K562 (cell line): ENCODE measurements around the gene FAM50A. TPM values are rescaled to one million over a fixed set of nuclear protein-coding genes. Genes with fewer than 3 reads are reported as not detected.

Source experiments
- ATF3 ChIP-seq, 2 experiments: fragments of 450-650 bp in 1 of 2; sonication (generic) in 1 of 2; formaldehyde crosslinking in 1 of 2; IDR thresholded peaks in 1 of 2; conservative IDR thresholded peaks in 1 of 2; 2 replicates each; pipeline versions ENCODE4 v1.6.1 to v1.8.1; 2016 to 2023; ENCODE audit warnings: mild to moderate bottlenecking in 2 of 2, moderate library complexity in 2 of 2, inconsistent platforms in 1 of 2, missing genetic modification reagents in 1 of 2
- ATF7 ChIP-seq: fragments of 450-650 bp; IDR thresholded peaks from 2 replicates; pipeline ENCODE4 v1.7.1; 2014; ENCODE audit warnings: mild to moderate bottlenecking, moderate library complexity
- CBFA2T3 ChIP-seq: fragments of 450-650 bp; IDR thresholded peaks from 2 replicates; pipeline ENCODE4 v1.6.1; 2017
- CTBP1 ChIP-seq: fragments of 450-650 bp; IDR thresholded peaks from 2 replicates; pipeline ENCODE4 v1.6.1; 2016; ENCODE audit warnings: borderline replicate concordance
- EP400 ChIP-seq: fragments of 450-650 bp; IDR thresholded peaks from 2 replicates; pipeline ENCODE4 v1.6.1; 2017; ENCODE audit warnings: antibody characterized with exemption, mild to moderate bottlenecking, moderate library complexity
- FOXK1 ChIP-seq: sonication (generic); formaldehyde crosslinking; IDR thresholded peaks from 2 replicates; pipeline ENCODE4 v1.8.0; 2022; ENCODE audit warnings: missing genetic modification reagents, mild to moderate bottlenecking, borderline replicate concordance
- HDAC1 ChIP-seq, 2 experiments: fragments of 450-650 bp; IDR thresholded peaks; 2 replicates each; pipeline ENCODE4 v1.6.1; 2016 to 2017; ENCODE audit warnings: inconsistent platforms in 1 of 2, mild to moderate bottlenecking in 1 of 2, moderate library complexity in 1 of 2
- NR2C2 ChIP-seq, 2 experiments: fragments of 200-800 bp in 1 of 2; sonication (Bioruptor generic) in 1 of 2; sonication (generic) in 1 of 2; formaldehyde crosslinking in 1 of 2; IDR thresholded peaks; 2 replicates each; pipeline versions ENCODE4 v1.6.1 to v1.8.0; 2016 to 2022; ENCODE audit warnings: mild to moderate bottlenecking in 1 of 2, missing compliant biosample characterization in 1 of 2, missing genetic modification characterization in 1 of 2, missing genetic modification reagents in 1 of 2
- TFAP4 ChIP-seq: sonication (generic); formaldehyde crosslinking; IDR thresholded peaks from 2 replicates; pipeline ENCODE4 v1.8.0; 2022; ENCODE audit warnings: missing genetic modification reagents, mild to moderate bottlenecking, moderate library complexity, borderline replicate concordance
- UBTF ChIP-seq, 2 experiments: IDR thresholded peaks; 2 replicates each; pipeline ENCODE4 v1.6.1; 2012; ENCODE audit warnings: improper control_type of control experiment in 2 of 2, low read depth in 2 of 2, low read length in 2 of 2, borderline replicate concordance in 1 of 2
- XRCC4 ChIP-seq: IDR thresholded peaks from one replicate; pipeline ENCODE4 v1.6.1; 2011; ENCODE audit not compliant: insufficient read depth, insufficient read length; ENCODE audit errors: extremely low read depth
- ZBTB26 ChIP-seq: fragments of 450-650 bp; formaldehyde crosslinking; IDR thresholded peaks from 2 replicates; pipeline ENCODE4 v1.4.0; 2022; ENCODE audit warnings: missing genetic modification characterization
- ZNF431 ChIP-seq: sonication (generic); formaldehyde crosslinking; IDR thresholded peaks from 2 replicates; pipeline ENCODE4 v1.8.0; 2022; ENCODE audit warnings: mild to moderate bottlenecking, missing genetic modification reagents
- ZNF592 ChIP-seq: fragments of 450-650 bp; IDR thresholded peaks from 2 replicates; pipeline ENCODE4 v1.6.1; 2017; ENCODE audit warnings: antibody characterized with exemption, mild to moderate bottlenecking
- ZNF79 ChIP-seq: fragments of 250-450 bp; sonication (Bioruptor Pico); IDR thresholded peaks from 2 replicates; pipeline ENCODE4 v1.4.0; 2020; ENCODE audit warnings: low read depth, mild to moderate bottlenecking, moderate library complexity
- polyA plus RNA-seq, 8 experiments: library from polyadenylated mRNA; depleted of rRNA in 4 of 8; stranded (reverse) in 5 of 8; unstranded in 3 of 8; fragments of >200 nt; fragmentation: Nextera tagmentation in 2 of 8; fragmentation: Illumina TruSeq in 1 of 8; extraction: Ambion mirVana in 2 of 8; extraction: Trizol in 1 of 8; gene quantifications; 2 replicates each; pipeline versions ENCODE4 v1.2.1 to v1.2.3, GENCODE V29; 2011 to 2014; ENCODE audit warnings: inconsistent platforms in 1 of 8, missing spikeins in 1 of 8
- total RNA-seq, 7 experiments: library from RNA; depleted of rRNA in 6 of 7; stranded (reverse); fragments of >200 nt in 6 of 7; fragmentation: Illumina TruSeq in 2 of 7; extraction: Trizol in 2 of 7; gene quantifications; 2 replicates each; pipeline versions ENCODE4 v1.2.1 to v1.2.3, GENCODE V29; 2011 to 2021; ENCODE audit warnings: low replicate concordance in 1 of 7

The FAM50A gene
- total and polyA plus RNA-seq, 9 of the 15 experiments (the other 6 are each of a cell fraction or from before 2014, with no cell fraction given) = 4.4 to 114 (median 67.3) TPM

- TF ChIP-seq ZNF431 (CRISPR knock-in tag) (0 out of 2 replicates have a peak, but pooled peaks have one; percentile 24), ZBTB26 (CRISPR knock-in tag) (no peak), TFAP4 (peak; percentile 54; the same call in 1 of the 2 replicates), HDAC1 (IDR thresholded peaks at IDR 0.05) (peak in 1 of 2 experiments; percentile 59; a peak in 1 of 4 replicates), ZNF79 (no peak), ATF3 (IDR thresholded peaks at IDR 0.05) (peak; percentile 83), ATF3 (CRISPR knock-in tag; conservative IDR thresholded peaks at IDR 0.05) (no peak), CBFA2T3 (peak; percentile 50), NR2C2 (CRISPR knock-in tag; IDR thresholded peaks at IDR 0.05) (no peak), NR2C2 (tag; IDR thresholded peaks at IDR 0.05) (peak; percentile 66), ATF7 (peak; percentile 50; the same call in 1 of the 2 replicates), EP400 (peak; percentile 67), CTBP1 (peak; percentile 91), ZNF592 (peak; percentile 94), UBTF (IDR thresholded peaks at IDR 0.05; ENCODE audit: borderline replicate concordance in 1 of 2, low read depth in 2 of 2, low read length in 2 of 2) (peak in 1 of 2 experiments; percentile 72; a peak in 1 of 4 replicates), FOXK1 (0 out of 2 replicates have a peak, but pooled peaks have one; percentile 26), XRCC4 (no peak)
Measured at GRCh38 chrX:154484255-154485149, 40.6 kb downstream of the FAM50A start (continued).
